RWPE2 (cell line): ENCODE results near the gene GSG1L2.

Experiments
- ATAC-seq: fragments of 200-7000 bp; cut with Tn5 transposase; 3 replicates; pipeline ENCODE4 v1.9.1; 2021; ENCODE audit warnings: low read depth
- DNase-seq: peaks from one replicate; pipeline ENCODE4 v3.0.0-alpha.2; 2020; ENCODE audit warnings: low spot score
- H3K27ac ChIP-seq: fragments of 450-650 bp; 2 replicates; pipeline ENCODE4 v1.5.1; 2017; ENCODE audit warnings: mild to moderate bottlenecking; ENCODE audit not compliant: poor library complexity, severe bottlenecking
- H3K27me3 ChIP-seq: fragments of 250-450 bp; sonication (Bioruptor Pico); 2 replicates; pipeline ENCODE4 v1.5.1; 2021; ENCODE audit warnings: mild to moderate bottlenecking, moderate library complexity; ENCODE audit not compliant: insufficient read depth, poor library complexity, severe bottlenecking
- H3K36me3 ChIP-seq: fragments of 250-450 bp; sonication (Bioruptor Pico); 2 replicates; pipeline ENCODE4 v1.5.1; 2020; ENCODE audit warnings: low read depth, mild to moderate bottlenecking, moderate library complexity
- H3K4me1 ChIP-seq: fragments of 250-450 bp; sonication (Bioruptor Pico); 2 replicates; pipeline ENCODE4 v1.5.1; 2021; ENCODE audit warnings: mild to moderate bottlenecking, moderate library complexity; ENCODE audit not compliant: insufficient read depth, poor library complexity, severe bottlenecking
- H3K4me3 ChIP-seq: fragments of 250-450 bp; sonication (Bioruptor Pico); 2 replicates; pipeline ENCODE4 v1.5.1; 2021; ENCODE audit warnings: mild to moderate bottlenecking, moderate library complexity; ENCODE audit not compliant: severe bottlenecking
- H3K9me3 ChIP-seq: fragments of 250-450 bp; sonication (Bioruptor Pico); 2 replicates; pipeline ENCODE4 v1.5.1; 2021; ENCODE audit warnings: mild to moderate bottlenecking, moderate library complexity; ENCODE audit not compliant: severe bottlenecking
- TF ChIP-seq, protein P1 (sequence below): fragments of 450-650 bp; IDR thresholded peaks from one replicate; pipeline ENCODE4 v1.5.1; 2017; ENCODE audit warnings: mild to moderate bottlenecking, moderate library complexity; ENCODE audit not compliant: poor library complexity, severe bottlenecking

The GSG1L2 gene

GRCh38 chr17:9755083-9755482 is 66.8 kb downstream of the GSG1L2 start:
- H3K27me3 ChIP-seq = no peaks in the 10 kb centered on the region
- no peak overlapping the region for H3K27ac ChIP-seq
- no peak overlapping the region for H3K4me3 ChIP-seq
- H3K9me3 ChIP-seq = no peaks in the 10 kb centered on the region
- H3K4me1 ChIP-seq = no peaks in the 10 kb centered on the region
- H3K36me3 ChIP-seq = no peaks in the 10 kb centered on the region
- DNase-seq = no peak
- ATAC-seq = no peak
- TF ChIP-seq, protein P1, sequence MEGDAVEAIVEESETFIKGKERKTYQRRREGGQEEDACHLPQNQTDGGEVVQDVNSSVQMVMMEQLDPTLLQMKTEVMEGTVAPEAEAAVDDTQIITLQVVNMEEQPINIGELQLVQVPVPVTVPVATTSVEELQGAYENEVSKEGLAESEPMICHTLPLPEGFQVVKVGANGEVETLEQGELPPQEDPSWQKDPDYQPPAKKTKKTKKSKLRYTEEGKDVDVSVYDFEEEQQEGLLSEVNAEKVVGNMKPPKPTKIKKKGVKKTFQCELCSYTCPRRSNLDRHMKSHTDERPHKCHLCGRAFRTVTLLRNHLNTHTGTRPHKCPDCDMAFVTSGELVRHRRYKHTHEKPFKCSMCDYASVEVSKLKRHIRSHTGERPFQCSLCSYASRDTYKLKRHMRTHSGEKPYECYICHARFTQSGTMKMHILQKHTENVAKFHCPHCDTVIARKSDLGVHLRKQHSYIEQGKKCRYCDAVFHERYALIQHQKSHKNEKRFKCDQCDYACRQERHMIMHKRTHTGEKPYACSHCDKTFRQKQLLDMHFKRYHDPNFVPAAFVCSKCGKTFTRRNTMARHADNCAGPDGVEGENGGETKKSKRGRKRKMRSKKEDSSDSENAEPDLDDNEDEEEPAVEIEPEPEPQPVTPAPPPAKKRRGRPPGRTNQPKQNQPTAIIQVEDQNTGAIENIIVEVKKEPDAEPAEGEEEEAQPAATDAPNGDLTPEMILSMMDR = no peak
